Measurements from ENCODE around the gene PSMF1.
A peak's percentile ranks its signal among the peaks of the same experiment; 100 is the strongest.

Gene PSMF1

GRCh38 chr20:1112908-1113307, 5.5 kb upstream of the PSMF1 start:
- no peaks in the 10 kb centered on the region for H3K9me2 ChIP-seq (replicated peaks; ENCODE audit: control insufficient read depth, low read length)
- no peak overlapping the region for H3K27ac ChIP-seq (ENCODE audit: low read depth, low read length)
- H3K27me3 ChIP-seq (ENCODE audit: control insufficient read depth, low read length): no peaks in the 10 kb centered on the region
- H3K4me1 ChIP-seq (ENCODE audit: control insufficient read depth, low read length): peaks cover 6% of the 10 kb centered on the region
- no peaks in the 10 kb centered on the region for H3K9me3 ChIP-seq (ENCODE audit: control insufficient read depth, insufficient read depth, low read length)
- H3K79me2 ChIP-seq (ENCODE audit: control insufficient read depth, low read length): peaks cover 3% of the 10 kb centered on the region
- no peak overlapping the region for H3K4me2 ChIP-seq (ENCODE audit: low read length)
- no peaks in the 10 kb centered on the region for H4K20me1 ChIP-seq (ENCODE audit: control insufficient read depth, insufficient read depth, low read depth, low read length)
- H3K4me3 ChIP-seq (ENCODE audit: low read length): no peak overlapping the region
- no peaks in the 10 kb centered on the region for H3K36me3 ChIP-seq (ENCODE audit: control insufficient read depth, low read length)
- 0 out of 2 replicates have a peak, but pooled peaks cover 3% of the 10 kb centered on the region for H3F3A ChIP-seq (ENCODE audit: control insufficient read depth, insufficient read depth)
- no peak for TF ChIP-seq EZH2phosphoT487 (IDR thresholded peaks at IDR 0.05; ENCODE audit: borderline replicate concordance, low read length)
- TF ChIP-seq CTCF (IDR thresholded peaks at IDR 0.05; ENCODE audit: low read depth, low read length, poor library complexity, severe bottlenecking): no peak

- Histone ChIP-seq H3F3A (ENCODE audit: control insufficient read depth, insufficient read depth) (0 out of 2 replicates have a peak, but pooled peaks cover 3% of the 10 kb centered on the region), H3K4me3 (ENCODE audit: low read length) (peak overlapping the region; percentile 98), H4K20me1 (ENCODE audit: control insufficient read depth, insufficient read depth, low read depth, low read length) (0 out of 2 replicates have a peak, but pooled peaks cover 6% of the 10 kb centered on the region), H3K4me2 (ENCODE audit: low read length) (peak overlapping the region; percentile 91), H3K4me1 (ENCODE audit: control insufficient read depth, low read length) (peaks cover 41% of the 10 kb centered on the region), H3K79me2 (ENCODE audit: control insufficient read depth, low read length) (peaks cover 51% of the 10 kb centered on the region), H3K27me3 (ENCODE audit: control insufficient read depth, low read length) (no peaks in the 10 kb centered on the region), H3K9me3 (ENCODE audit: control insufficient read depth, insufficient read depth, low read length) (no peaks in the 10 kb centered on the region), H3K9me2 (replicated peaks; ENCODE audit: control insufficient read depth, low read length) (no peaks in the 10 kb centered on the region), H3K36me3 (ENCODE audit: control insufficient read depth, low read length) (peaks cover 38% of the 10 kb centered on the region), H3K27ac (ENCODE audit: low read depth, low read length) (peak overlapping the region; percentile 23; the same call in 1 of the 2 replicates)
- TF ChIP-seq CTCF (IDR thresholded peaks at IDR 0.05; ENCODE audit: low read depth, low read length, poor library complexity, severe bottlenecking) (no peak), EZH2phosphoT487 (IDR thresholded peaks at IDR 0.05; ENCODE audit: borderline replicate concordance, low read length) (no peak)
Measured at GRCh38 chr20:1118004-1118335, 432 bp upstream of the PSMF1 start.

GRCh38 chr20:1119128-1119505, 715 bp downstream of the PSMF1 start:
- Histone ChIP-seq H3K9me2 (replicated peaks; ENCODE audit: control insufficient read depth, low read length) (no peaks in the 10 kb centered on the region), H3K27me3 (ENCODE audit: control insufficient read depth, low read length) (no peaks in the 10 kb centered on the region), H3K9me3 (ENCODE audit: control insufficient read depth, insufficient read depth, low read length) (no peaks in the 10 kb centered on the region), H3K79me2 (ENCODE audit: control insufficient read depth, low read length) (peaks cover 61% of the 10 kb centered on the region), H4K20me1 (ENCODE audit: control insufficient read depth, insufficient read depth, low read depth, low read length) (0 out of 2 replicates have a peak, but pooled peaks cover 6% of the 10 kb centered on the region), H3K4me1 (ENCODE audit: control insufficient read depth, low read length) (peaks cover 41% of the 10 kb centered on the region), H3K4me3 (ENCODE audit: low read length) (peak overlapping the region; percentile 98), H3K36me3 (ENCODE audit: control insufficient read depth, low read length) (peaks cover 45% of the 10 kb centered on the region), H3F3A (ENCODE audit: control insufficient read depth, insufficient read depth) (0 out of 2 replicates have a peak, but pooled peaks cover 3% of the 10 kb centered on the region), H3K4me2 (ENCODE audit: low read length) (peak overlapping the region; percentile 99), H3K27ac (ENCODE audit: low read depth, low read length) (peak overlapping the region; percentile 43; the same call in 1 of the 2 replicates)
- no peak for TF ChIP-seq CTCF (IDR thresholded peaks at IDR 0.05; ENCODE audit: low read depth, low read length, poor library complexity, severe bottlenecking)
- TF ChIP-seq EZH2phosphoT487 (IDR thresholded peaks at IDR 0.05; ENCODE audit: borderline replicate concordance, low read length): no peak

Measured in DOHH2 (cell line).